ENCODE results near the gene MEF2D. TPM values are rescaled to one million over a fixed set of nuclear protein-coding genes. Genes with fewer than 3 reads are reported as not detected.

The MEF2D gene
- total RNA-seq, 2 experiments from 2014 or later, result 32.1 to 33.6 TPM

DNA sequence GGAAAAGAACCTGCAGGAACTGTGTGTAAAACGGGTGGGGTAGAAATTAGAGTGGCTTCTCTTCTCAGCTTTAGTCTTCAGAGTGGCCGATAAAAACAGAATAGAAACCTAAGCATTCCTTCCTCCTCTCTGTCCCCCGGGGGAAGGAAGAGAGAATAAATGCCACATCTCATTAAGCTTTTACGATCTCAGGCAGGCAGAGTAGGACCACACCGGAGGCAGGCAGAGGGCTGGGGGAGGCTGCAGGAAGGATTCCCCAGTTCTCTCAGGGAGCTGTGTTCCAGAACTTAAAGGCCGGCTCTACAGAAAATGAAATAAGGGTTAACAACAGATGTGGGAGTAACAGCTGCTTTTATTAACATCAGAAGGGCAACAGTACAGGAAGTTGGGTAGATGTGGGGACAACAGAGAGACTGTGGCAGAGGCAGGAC, 24.5 kb upstream of the MEF2D start:
- H3K27me3 Mint-ChIP-seq, result no peaks in the 10 kb centered on the region
- H3K27ac Mint-ChIP-seq, result peak overlapping the region; percentile 40
- DNase-seq (no peak), ATAC-seq (peak; percentile 34)
- H3K36me3 Mint-ChIP-seq (ENCODE audit: low read depth), result peaks cover 2% of the 10 kb centered on the region
- no peaks in the 10 kb centered on the region for H3K9me3 Mint-ChIP-seq (ENCODE audit: low read depth)
- peak overlapping the region; percentile 9 for H3K4me3 Mint-ChIP-seq
- intact Hi-C loops (cut with DNase I, micrococcal nuclease), result no loop called here
- H3K4me1 Mint-ChIP-seq, result peaks cover 30% of the 10 kb centered on the region
- POLR2A ChIA-PET, result no interaction called here
- CTCF ChIA-PET, result interaction anchor here (1.1 to 3.0 kb wide), 12 partner anchors 8 to 384 kb away, joined by 3 to 12 read pairs (median 6); partner anchors contain the start of genes MEF2D and NAXE

DNA sequence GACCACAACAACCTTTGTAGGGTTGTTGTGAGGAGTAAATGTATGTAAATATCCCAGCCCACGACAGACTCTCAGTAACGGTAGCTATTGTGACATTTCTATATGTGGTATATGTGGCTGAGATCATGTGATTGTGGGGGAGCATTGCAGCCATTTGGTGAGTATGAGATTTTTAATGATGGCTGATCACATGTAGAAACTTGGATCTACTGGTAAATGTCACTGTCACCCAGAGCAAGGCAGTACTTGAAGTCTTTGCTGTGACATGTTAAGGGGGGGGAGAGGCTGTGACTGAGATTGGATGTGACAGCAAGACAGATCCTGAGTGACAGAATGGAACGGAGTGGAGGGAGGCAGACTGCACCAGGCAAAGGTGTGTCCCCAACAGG, 23.9 kb upstream of the MEF2D start:
- Mint-ChIP-seq H3K9me3 (ENCODE audit: low read depth) (no peaks in the 10 kb centered on the region), H3K4me3 (no peak overlapping the region), H3K27me3 (no peaks in the 10 kb centered on the region), H3K4me1 (peaks cover 30% of the 10 kb centered on the region), H3K36me3 (ENCODE audit: low read depth) (peaks cover 2% of the 10 kb centered on the region), H3K27ac (peak overlapping the region; percentile 40)
- ATAC-seq (peak; percentile 82), DNase-seq (peak; percentile 34)
- intact Hi-C loops (cut with DNase I, micrococcal nuclease), result no loop called here
- POLR2A ChIA-PET, result no interaction called here
- CTCF ChIA-PET, result interaction anchor here (0.7 to 3.0 kb wide), 16 partner anchors 8 to 383 kb away, joined by 3 to 12 read pairs (median 6); partner anchors contain the start of genes MEF2D and NAXE

DNA sequence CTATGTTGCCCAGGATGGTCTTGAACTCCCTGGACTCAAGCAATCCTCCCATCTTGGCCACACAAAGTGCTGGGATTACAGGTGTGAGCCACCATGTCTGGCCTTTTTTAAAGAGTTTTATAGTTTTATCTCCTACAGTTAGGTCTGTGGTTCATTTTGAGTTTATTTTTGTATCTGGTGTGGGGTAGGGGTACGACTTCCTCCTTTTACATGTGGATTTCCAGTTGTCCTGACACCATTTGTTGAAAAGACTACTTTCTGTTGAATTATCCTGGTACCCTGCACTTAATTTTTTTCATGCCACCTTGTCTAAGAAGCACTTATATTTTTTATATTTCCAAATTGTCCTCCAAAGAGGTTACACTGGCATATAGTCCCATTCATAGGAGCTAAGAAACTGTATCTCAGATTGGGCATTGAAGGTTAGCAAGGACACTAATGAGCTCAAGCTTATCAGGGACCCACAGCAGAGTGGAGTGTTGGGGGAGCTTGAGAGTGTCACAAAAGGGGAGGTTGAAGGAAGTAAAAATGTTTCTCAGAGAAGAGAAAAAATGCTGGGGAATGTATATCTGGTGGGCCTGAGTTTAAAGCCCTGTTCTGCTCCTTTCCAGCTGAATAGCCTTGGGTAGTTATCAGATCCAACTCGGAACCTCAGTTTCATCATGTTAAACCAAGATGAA, 23.4 kb upstream of the MEF2D start:
- Mint-ChIP-seq H3K9me3 (ENCODE audit: low read depth) (no peaks in the 10 kb centered on the region), H3K36me3 (ENCODE audit: low read depth) (peaks cover 2% of the 10 kb centered on the region), H3K4me1 (peaks cover 30% of the 10 kb centered on the region), H3K27ac (no peak overlapping the region), H3K27me3 (no peaks in the 10 kb centered on the region), H3K4me3 (no peak overlapping the region)
- ATAC-seq (no peak), DNase-seq (no peak)
- CTCF ChIA-PET, result interaction anchor here (0.7 to 3.0 kb wide), 14 partner anchors 9 to 382 kb away, joined by 3 to 12 read pairs (median 6); partner anchors contain the start of genes MEF2D and NAXE
- POLR2A ChIA-PET, result no interaction called here
- intact Hi-C loops (cut with DNase I, micrococcal nuclease), result no loop called here

DNA sequence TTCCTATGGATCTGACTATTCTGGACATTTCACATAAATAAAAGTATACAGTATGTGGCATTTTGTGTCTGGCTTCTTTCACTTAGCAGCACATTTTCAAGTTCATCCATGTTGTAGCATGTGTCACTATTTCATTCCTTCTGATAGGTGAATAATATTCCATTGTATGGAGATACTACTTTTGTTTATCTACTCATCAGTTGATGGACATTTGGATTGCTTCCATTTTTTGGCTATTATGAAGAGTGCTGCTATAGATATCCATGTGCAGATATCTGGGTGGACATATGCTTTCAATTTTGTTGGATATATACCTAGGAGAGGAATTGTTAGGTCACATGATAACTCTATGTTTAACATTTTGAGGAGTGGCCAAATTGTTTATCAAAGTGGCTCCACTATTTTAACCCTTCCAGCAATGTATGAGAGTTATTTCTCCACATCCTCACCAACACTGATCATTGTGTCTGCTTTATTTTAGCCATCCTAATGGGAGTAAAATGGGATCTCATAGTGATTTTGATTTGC, 21.9 kb upstream of the MEF2D start:
- DNase-seq (no peak), ATAC-seq (no peak)
- Mint-ChIP-seq H3K27me3 (no peaks in the 10 kb centered on the region), H3K36me3 (ENCODE audit: low read depth) (peaks cover 2% of the 10 kb centered on the region), H3K4me1 (peaks cover 22% of the 10 kb centered on the region), H3K27ac (no peak overlapping the region), H3K4me3 (no peak overlapping the region), H3K9me3 (ENCODE audit: low read depth) (no peaks in the 10 kb centered on the region)
- POLR2A ChIA-PET, result no interaction called here
- CTCF ChIA-PET, result no interaction called here
- intact Hi-C loops (cut with DNase I, micrococcal nuclease), result no loop called here

DNA sequence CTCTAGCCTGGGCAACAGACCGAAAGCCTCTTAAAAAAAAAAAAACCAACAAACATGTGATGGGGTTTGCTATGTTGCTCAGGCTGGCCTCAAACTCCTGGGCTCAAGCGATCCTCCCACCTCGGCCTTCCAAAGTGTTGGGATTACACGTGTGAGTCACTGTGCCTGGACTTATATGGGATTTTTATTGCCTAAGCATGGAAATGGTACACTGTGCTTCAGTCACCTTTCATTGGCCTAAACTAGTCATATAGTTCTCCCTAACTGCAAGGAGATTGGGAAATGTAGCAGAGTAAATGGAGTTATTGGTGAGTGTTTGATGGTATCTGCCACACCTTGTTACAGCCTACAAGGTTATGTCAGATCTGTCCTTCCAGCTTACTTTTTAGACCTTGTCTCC, 17.2 kb upstream of the MEF2D start:
- ChIA-PET CTCF (interaction anchor here (0.6 to 1.9 kb wide), 3 partner anchors 15 to 221 kb away, joined by 3 to 6 read pairs (median 4); partner anchors contain the start of gene MEF2D), POLR2A (no interaction called here)
- Mint-ChIP-seq H3K4me1 (no peaks in the 10 kb centered on the region), H3K27me3 (no peaks in the 10 kb centered on the region), H3K36me3 (ENCODE audit: low read depth) (no peaks in the 10 kb centered on the region), H3K27ac (no peak overlapping the region), H3K9me3 (ENCODE audit: low read depth) (no peaks in the 10 kb centered on the region), H3K4me3 (no peak overlapping the region)
- DNase-seq, result no peak
- ATAC-seq, result no peak
- intact Hi-C loops (cut with DNase I, micrococcal nuclease), result no loop called here

DNA sequence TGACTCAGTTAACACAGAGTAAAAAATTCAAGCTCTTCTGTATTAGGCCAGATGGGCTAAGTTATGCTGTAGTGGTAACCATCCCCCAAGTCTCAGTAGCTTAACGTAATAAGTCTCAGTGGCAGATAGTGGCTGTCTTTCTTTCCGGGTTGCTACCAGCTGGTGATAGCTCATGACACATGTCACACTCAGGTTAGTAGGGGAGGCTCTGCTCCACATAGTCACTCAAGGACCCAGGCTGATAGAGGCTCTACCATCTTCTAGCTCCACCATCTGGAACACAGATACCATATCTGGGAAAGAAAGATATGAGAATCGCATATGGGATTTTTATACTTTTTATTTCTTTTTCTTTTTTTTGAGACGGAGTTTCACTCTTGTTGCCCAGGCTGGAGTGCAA, 16.2 kb upstream of the MEF2D start:
- H3K4me3 Mint-ChIP-seq, result no peak overlapping the region
- ATAC-seq (no peak), DNase-seq (no peak)
- no peaks in the 10 kb centered on the region for H3K9me3 Mint-ChIP-seq (ENCODE audit: low read depth)
- intact Hi-C loops (cut with DNase I, micrococcal nuclease), result no loop called here
- CTCF ChIA-PET, result interaction anchor here (0.6 to 2.3 kb wide), 7 partner anchors 8 to 220 kb away, joined by 3 to 7 read pairs (median 4); no protein-coding TSS in a partner anchor
- POLR2A ChIA-PET, result interaction anchor here (0.6 kb wide), 1 partner anchor 387 kb away, joined by 7 read pairs; no protein-coding TSS in a partner anchor
- H3K4me1 Mint-ChIP-seq, result peaks cover 8% of the 10 kb centered on the region
- no peaks in the 10 kb centered on the region for H3K36me3 Mint-ChIP-seq (ENCODE audit: low read depth)
- no peak overlapping the region for H3K27ac Mint-ChIP-seq
- no peaks in the 10 kb centered on the region for H3K27me3 Mint-ChIP-seq

DNA sequence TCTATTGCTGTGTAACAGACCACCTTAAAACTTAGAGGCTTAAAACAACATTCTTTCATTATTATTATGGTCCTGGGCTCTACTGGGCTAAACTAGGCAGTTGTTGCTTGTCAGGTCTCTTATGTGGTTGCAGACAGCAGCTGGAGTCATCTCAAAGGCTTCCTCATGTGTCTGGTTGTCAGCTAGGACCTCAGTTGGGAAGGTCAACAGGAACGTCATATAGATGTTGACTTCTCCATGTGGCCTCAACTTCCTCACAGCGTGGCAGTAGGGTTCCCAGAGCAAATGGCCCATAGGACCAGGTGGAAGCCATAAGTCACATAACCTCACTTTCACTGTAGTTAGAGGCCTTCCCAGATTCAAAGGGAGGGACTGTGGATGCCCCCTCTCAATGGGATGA, 15.4 kb upstream of the MEF2D start:
- Mint-ChIP-seq H3K4me1 (peaks cover 14% of the 10 kb centered on the region), H3K27me3 (no peaks in the 10 kb centered on the region), H3K4me3 (no peak overlapping the region), H3K9me3 (ENCODE audit: low read depth) (no peaks in the 10 kb centered on the region), H3K36me3 (ENCODE audit: low read depth) (no peaks in the 10 kb centered on the region), H3K27ac (no peak overlapping the region)
- intact Hi-C loops (cut with DNase I, micrococcal nuclease), result no loop called here
- POLR2A ChIA-PET, result interaction anchor here (0.6 to 1.5 kb wide), 2 partner anchors 14 to 386 kb away, joined by 3 to 7 read pairs; no protein-coding TSS in a partner anchor
- DNase-seq (no peak), ATAC-seq (no peak)
- CTCF ChIA-PET, result interaction anchor here (1.1 to 2.3 kb wide), 3 partner anchors 17 to 130 kb away, joined by 4 to 7 read pairs (median 6); no protein-coding TSS in a partner anchor

DNA sequence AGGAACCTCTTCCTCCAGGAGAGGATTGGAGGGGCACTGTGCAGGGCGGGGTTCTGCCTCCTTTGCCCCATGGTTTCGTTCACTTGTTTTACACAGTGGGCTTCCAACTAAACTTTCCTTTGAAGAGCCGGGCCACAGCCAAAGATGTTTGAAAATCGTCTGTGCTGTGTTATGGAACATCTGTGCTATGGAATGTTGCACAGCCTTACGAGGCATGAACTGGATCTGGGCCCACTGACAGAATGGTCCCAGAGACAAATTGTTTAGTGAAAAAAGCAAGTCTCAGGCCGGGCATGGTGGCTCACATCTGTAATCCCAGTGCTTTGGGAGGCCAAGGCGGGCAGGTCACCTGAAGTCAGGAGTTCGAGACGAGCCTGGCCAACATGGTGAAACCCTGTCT, 12.6 kb upstream of the MEF2D start:
- no peak overlapping the region for H3K4me3 Mint-ChIP-seq
- CTCF ChIA-PET, result interaction anchor here (1.0 kb wide), 1 partner anchor 16 kb away, joined by 3 read pairs; no protein-coding TSS in a partner anchor
- H3K27ac Mint-ChIP-seq, result no peak overlapping the region
- H3K27me3 Mint-ChIP-seq, result no peaks in the 10 kb centered on the region
- intact Hi-C loops (cut with DNase I, micrococcal nuclease), result no loop called here
- ATAC-seq (no peak), DNase-seq (no peak)
- H3K36me3 Mint-ChIP-seq (ENCODE audit: low read depth), result no peaks in the 10 kb centered on the region
- H3K4me1 Mint-ChIP-seq, result peaks cover 26% of the 10 kb centered on the region
- POLR2A ChIA-PET, result interaction anchor here (0.6 to 0.7 kb wide), 2 partner anchors 96 to 292 kb away, joined by 3 to 5 read pairs; no protein-coding TSS in a partner anchor
- no peaks in the 10 kb centered on the region for H3K9me3 Mint-ChIP-seq (ENCODE audit: low read depth)

DNA sequence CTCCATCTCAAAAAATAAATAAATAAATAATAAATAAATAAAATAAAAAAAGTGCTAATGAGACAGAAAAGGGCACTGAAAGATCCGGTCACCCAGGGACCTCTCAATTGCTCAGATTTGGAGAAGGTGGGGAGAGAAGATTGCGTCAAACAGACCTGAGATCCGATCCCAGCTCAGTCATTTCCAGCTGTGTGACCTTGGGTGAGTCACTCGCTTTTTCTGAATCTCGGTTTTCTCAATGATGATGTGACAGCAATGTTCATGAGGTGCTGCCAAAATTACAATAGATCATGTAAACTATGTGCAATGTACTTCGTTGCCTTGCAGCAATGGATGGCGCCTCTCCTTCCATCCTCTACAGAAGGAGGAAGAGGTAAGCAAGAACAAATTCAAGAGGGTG, 11.1 kb upstream of the MEF2D start:
- ChIA-PET CTCF (interaction anchor here (0.6 to 2.0 kb wide), 6 partner anchors 10 to 234 kb away, joined by 3 to 8 read pairs (median 4); no protein-coding TSS in a partner anchor), POLR2A (interaction anchor here (0.7 to 1.0 kb wide), 2 partner anchors 10 to 54 kb away, joined by 3 to 4 read pairs; no protein-coding TSS in a partner anchor)
- DNase-seq, result peak; percentile 72
- H3K36me3 Mint-ChIP-seq (ENCODE audit: low read depth), result no peaks in the 10 kb centered on the region
- H3K27me3 Mint-ChIP-seq, result no peaks in the 10 kb centered on the region
- H3K27ac Mint-ChIP-seq, result peak overlapping the region; percentile 78
- ATAC-seq, result peak; percentile 92
- H3K4me1 Mint-ChIP-seq, result peaks cover 35% of the 10 kb centered on the region
- intact Hi-C loops (cut with DNase I, micrococcal nuclease), result no loop called here
- H3K4me3 Mint-ChIP-seq, result peak overlapping the region; percentile 32
- H3K9me3 Mint-ChIP-seq (ENCODE audit: low read depth), result no peaks in the 10 kb centered on the region

DNA sequence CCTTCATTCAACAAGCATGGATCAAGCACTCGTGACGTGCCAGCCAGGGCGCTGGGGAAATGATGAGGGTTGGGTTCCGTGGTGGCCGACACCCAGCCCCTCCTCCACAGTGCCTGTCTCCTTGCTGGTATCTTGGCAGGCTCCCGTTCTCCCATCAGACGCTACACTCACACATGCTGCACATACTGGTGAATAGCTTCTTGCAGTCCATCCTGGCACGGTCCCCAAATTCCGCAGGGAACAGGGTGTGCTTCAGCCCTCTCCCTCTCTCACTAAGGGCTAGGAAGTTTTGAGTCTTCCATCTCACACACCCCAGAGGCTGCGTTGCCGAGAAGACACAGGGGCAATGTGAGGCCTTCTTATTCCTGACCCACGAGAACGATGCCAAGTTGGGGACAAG, 10.1 kb upstream of the MEF2D start:
- POLR2A ChIA-PET, result no interaction called here
- H3K27me3 Mint-ChIP-seq, result no peaks in the 10 kb centered on the region
- no peaks in the 10 kb centered on the region for H3K36me3 Mint-ChIP-seq (ENCODE audit: low read depth)
- H3K27ac Mint-ChIP-seq, result no peak overlapping the region
- DNase-seq, result no peak
- no peaks in the 10 kb centered on the region for H3K9me3 Mint-ChIP-seq (ENCODE audit: low read depth)
- ATAC-seq, result no peak
- intact Hi-C loops (cut with DNase I, micrococcal nuclease), result no loop called here
- H3K4me3 Mint-ChIP-seq, result no peak overlapping the region
- CTCF ChIA-PET, result interaction anchor here (0.8 to 3.4 kb wide), 4 partner anchors 9 to 350 kb away, joined by 3 to 17 read pairs (median 6); no protein-coding TSS in a partner anchor
- H3K4me1 Mint-ChIP-seq, result peaks cover 44% of the 10 kb centered on the region

DNA sequence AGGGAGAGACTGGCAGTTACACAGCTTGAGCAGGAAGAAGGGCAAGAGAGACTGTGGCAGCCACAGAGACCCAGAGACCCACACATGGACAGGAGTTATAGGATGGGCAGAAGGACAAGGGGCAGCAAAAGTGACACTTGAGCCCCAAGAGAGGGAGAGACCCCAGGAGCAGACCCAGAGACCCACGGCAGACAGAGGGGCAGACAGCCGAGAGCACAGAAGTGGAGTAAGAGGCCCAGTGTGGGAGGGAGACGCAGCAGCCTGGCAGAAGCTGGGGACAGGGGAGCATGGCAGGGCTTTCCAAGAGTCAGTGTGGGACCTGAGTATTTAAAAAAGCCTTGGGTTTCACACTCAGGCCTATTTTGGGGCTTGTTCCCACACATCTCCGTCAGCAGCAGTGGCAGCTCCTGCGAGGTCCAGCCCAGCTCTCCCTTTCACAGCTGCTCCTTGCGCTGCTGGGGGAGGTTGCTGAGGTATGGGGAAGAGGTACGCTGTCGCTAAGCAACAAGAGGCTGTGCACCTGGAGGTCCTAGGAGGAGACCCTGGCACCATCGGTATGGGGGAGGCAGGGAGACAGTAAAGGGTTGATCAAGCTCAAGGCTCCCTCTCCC, 9.0 kb upstream of the MEF2D start:
- no peaks in the 10 kb centered on the region for H3K36me3 Mint-ChIP-seq (ENCODE audit: low read depth)
- peak overlapping the region; percentile 44 for H3K27ac Mint-ChIP-seq
- CTCF ChIA-PET, result interaction anchor here (0.6 to 3.4 kb wide), 4 partner anchors 8 to 359 kb away, joined by 3 to 17 read pairs (median 6); no protein-coding TSS in a partner anchor
- no peak for ATAC-seq
- H3K4me3 Mint-ChIP-seq, result no peak overlapping the region
- peaks cover 52% of the 10 kb centered on the region for H3K4me1 Mint-ChIP-seq
- POLR2A ChIA-PET, result interaction anchor here (1.6 kb wide), 1 partner anchor 8 kb away, joined by 4 read pairs; the partner anchor contains the start of gene MEF2D
- intact Hi-C loops (cut with DNase I, micrococcal nuclease), result loop anchor here in 1 of 2 experiments (10.0 kb wide), 1 partner anchor 1505 kb away; the partner anchor contains the start of gene ZBTB7B
- no peaks in the 10 kb centered on the region for H3K27me3 Mint-ChIP-seq
- H3K9me3 Mint-ChIP-seq (ENCODE audit: low read depth), result no peaks in the 10 kb centered on the region
- no peak for DNase-seq

Measured in activated CD4-positive, alpha-beta T cell treated with anti-CD3 and anti-CD28 coated beads for 36 hours (primary cell).